ENCODE results near the gene SIN3B.
A peak's percentile ranks its signal among the peaks of the same experiment; 100 is the strongest.

Gene SIN3B

DNA sequence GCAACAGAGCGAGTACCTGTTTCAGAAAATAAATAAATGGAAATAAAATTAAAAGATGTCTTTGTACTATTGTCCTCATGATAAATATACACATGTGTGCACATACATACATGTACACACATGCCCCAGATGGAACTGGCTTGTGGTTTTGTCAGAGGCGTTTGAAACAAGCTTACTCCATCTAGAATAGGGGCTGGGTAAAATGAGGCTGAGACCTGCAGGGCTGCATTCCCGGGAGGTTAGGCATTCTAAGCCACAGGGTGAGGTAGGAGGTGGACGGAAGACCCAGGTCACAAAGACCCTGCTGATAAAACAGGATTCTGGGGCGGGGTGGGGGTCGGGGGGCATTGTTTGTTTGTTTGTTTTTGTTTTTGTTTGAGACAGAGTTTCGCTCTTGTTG, 8.1 kb upstream of the SIN3B start:
- Histone ChIP-seq H3K9ac (no peak overlapping the region), H3K4me3 (ENCODE audit: low read depth, low read length) (no peak overlapping the region), H2AFZ (no peak overlapping the region), H3K27ac (no peak overlapping the region), H3K27me3 (ENCODE audit: control insufficient read depth, insufficient read depth, low read length) (no peaks in the 10 kb centered on the region), H3K4me2 (ENCODE audit: low read length) (no peak overlapping the region), H3K9me3 (ENCODE audit: control insufficient read depth, low read length) (no peaks in the 10 kb centered on the region), H3K79me2 (no peaks in the 10 kb centered on the region), H3K36me3 (ENCODE audit: control insufficient read depth, insufficient read depth, low read length) (no peaks in the 10 kb centered on the region), H3K4me1 (peaks cover 14% of the 10 kb centered on the region)
- TF ChIP-seq, protein P1, sequence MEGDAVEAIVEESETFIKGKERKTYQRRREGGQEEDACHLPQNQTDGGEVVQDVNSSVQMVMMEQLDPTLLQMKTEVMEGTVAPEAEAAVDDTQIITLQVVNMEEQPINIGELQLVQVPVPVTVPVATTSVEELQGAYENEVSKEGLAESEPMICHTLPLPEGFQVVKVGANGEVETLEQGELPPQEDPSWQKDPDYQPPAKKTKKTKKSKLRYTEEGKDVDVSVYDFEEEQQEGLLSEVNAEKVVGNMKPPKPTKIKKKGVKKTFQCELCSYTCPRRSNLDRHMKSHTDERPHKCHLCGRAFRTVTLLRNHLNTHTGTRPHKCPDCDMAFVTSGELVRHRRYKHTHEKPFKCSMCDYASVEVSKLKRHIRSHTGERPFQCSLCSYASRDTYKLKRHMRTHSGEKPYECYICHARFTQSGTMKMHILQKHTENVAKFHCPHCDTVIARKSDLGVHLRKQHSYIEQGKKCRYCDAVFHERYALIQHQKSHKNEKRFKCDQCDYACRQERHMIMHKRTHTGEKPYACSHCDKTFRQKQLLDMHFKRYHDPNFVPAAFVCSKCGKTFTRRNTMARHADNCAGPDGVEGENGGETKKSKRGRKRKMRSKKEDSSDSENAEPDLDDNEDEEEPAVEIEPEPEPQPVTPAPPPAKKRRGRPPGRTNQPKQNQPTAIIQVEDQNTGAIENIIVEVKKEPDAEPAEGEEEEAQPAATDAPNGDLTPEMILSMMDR (IDR thresholded peaks at IDR 0.05): no peak

DNA sequence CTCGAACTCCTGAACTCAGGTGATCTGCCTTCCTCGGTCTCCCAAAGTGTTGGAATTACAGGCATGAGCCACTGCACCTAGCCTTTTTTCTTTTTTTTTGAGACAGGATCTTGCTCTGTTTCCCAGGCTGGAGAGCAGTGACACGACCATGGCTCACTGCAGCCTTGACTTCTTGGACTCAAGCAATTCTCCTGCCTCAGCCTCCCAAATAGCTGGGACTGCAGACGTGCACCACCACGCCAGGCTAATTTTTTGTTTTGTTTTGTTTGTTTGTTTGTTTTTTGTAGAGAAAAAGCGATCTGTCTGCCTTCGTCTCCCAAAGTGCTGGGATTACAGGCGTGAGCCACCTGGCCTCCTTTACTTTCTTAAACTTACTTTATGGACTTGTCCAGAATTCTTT, 6.5 kb upstream of the SIN3B start:
- TF ChIP-seq, protein P1 (IDR thresholded peaks at IDR 0.05): no peak
- peak overlapping the region; percentile 22 for H3K4me3 ChIP-seq (ENCODE audit: low read depth, low read length)
- peak overlapping the region; percentile 30 for H3K27ac ChIP-seq
- H3K36me3 ChIP-seq (ENCODE audit: control insufficient read depth, insufficient read depth, low read length): no peaks in the 10 kb centered on the region
- no peaks in the 10 kb centered on the region for H3K79me2 ChIP-seq
- no peaks in the 10 kb centered on the region for H3K9me3 ChIP-seq (ENCODE audit: control insufficient read depth, low read length)
- H3K9ac ChIP-seq: no peak overlapping the region
- no peak overlapping the region for H2AFZ ChIP-seq
- H3K27me3 ChIP-seq (ENCODE audit: control insufficient read depth, insufficient read depth, low read length): no peaks in the 10 kb centered on the region
- H3K4me2 ChIP-seq (ENCODE audit: low read length): no peak overlapping the region
- H3K4me1 ChIP-seq: peaks cover 14% of the 10 kb centered on the region

DNA sequence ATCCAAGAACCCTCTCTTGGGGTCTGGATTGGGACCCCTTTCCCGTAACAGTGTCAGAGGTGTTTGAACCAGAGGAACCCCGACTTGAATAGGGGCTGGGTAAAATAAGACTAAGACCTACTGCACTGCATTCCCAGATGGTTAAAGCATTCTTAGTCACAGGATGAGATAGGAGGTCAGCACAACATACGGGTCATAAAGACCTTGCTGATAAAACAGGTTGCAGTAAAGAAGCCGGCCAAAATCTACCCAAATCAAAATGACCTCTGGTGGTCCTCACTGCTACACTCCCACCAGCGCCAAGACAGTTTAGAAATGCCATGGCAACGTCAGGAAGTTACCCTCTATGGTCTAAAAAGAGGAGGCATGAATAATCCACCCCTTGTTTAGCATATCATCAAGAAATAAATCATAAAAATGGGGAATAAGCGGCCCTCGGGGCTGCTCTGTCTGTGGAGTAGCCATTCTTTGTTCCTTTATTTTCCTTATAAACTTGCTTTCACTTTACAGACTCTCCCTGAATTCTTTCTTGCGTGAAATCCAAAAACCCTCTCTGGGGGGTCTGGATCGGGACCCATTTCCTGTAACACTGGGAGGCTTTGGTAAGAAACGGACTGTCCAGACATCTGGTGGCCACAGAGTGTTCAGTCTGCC, 4.4 kb upstream of the SIN3B start:
- H3K36me3 ChIP-seq (ENCODE audit: control insufficient read depth, insufficient read depth, low read length): no peaks in the 10 kb centered on the region
- H3K27ac ChIP-seq: peak overlapping the region; percentile 25
- H3K4me1 ChIP-seq: peaks cover 14% of the 10 kb centered on the region
- peak overlapping the region; percentile 68 for H2AFZ ChIP-seq
- no peaks in the 10 kb centered on the region for H3K27me3 ChIP-seq (ENCODE audit: control insufficient read depth, insufficient read depth, low read length)
- TF ChIP-seq, protein P1 (IDR thresholded peaks at IDR 0.05): no peak
- peak overlapping the region; percentile 51 for H3K4me3 ChIP-seq (ENCODE audit: low read depth, low read length)
- no peaks in the 10 kb centered on the region for H3K9me3 ChIP-seq (ENCODE audit: control insufficient read depth, low read length)
- H3K9ac ChIP-seq: no peak overlapping the region
- peaks cover 6% of the 10 kb centered on the region for H3K79me2 ChIP-seq
- H3K4me2 ChIP-seq (ENCODE audit: low read length): peak overlapping the region; percentile 81

DNA sequence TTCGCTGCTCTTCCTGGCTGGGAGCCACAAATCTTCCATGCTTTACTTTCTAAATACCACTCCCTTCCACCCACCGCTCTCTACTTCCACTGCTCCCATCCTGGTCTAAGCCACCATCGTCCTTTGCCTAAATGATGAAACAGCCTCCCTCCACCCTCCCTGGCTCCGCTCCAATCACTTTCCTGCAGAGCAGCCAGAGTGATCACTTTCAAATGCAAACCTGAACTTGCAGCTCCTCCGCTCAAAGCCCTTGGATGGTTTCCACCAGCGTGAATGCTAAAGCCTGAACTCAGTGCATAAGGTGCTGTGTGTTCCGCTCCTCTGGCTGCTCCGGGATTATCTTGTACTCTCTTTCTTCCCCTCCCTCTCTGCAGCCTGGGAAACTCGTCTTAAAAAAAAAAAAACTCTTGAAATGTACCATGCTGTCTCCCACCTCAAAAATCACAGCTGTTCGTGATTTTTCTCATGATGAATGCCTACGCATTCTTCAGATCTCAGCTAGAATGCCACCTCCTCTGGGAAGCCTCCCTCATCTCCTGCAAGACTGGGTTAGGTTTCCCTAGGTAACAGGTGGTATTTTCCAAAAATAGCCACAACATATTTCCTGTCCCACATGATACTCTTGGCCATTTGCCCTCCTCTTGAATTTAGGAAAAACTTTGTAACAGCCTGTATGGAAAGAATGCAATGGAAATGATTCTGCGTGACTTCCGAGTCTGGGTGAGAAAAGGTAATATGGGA, 3.7 kb upstream of the SIN3B start:
- no peak overlapping the region for H3K9ac ChIP-seq
- H2AFZ ChIP-seq: peak overlapping the region; percentile 68
- H3K4me2 ChIP-seq (ENCODE audit: low read length): peak overlapping the region; percentile 81
- H3K79me2 ChIP-seq: peaks cover 6% of the 10 kb centered on the region
- H3K36me3 ChIP-seq (ENCODE audit: control insufficient read depth, insufficient read depth, low read length): no peaks in the 10 kb centered on the region
- peaks cover 18% of the 10 kb centered on the region for H3K4me1 ChIP-seq
- peak overlapping the region; percentile 51 for H3K4me3 ChIP-seq (ENCODE audit: low read depth, low read length)
- TF ChIP-seq, protein P1 (IDR thresholded peaks at IDR 0.05): no peak
- H3K9me3 ChIP-seq (ENCODE audit: control insufficient read depth, low read length): no peaks in the 10 kb centered on the region
- H3K27me3 ChIP-seq (ENCODE audit: control insufficient read depth, insufficient read depth, low read length): no peaks in the 10 kb centered on the region
- H3K27ac ChIP-seq: peak overlapping the region; percentile 22

All from parathyroid adenoma (tissue), 2 donors.